Upper lobe of left lung (tissue), 6 donors: ENCODE results near the gene RAB6D. TPM values are rescaled to one million over a fixed set of nuclear protein-coding genes. Genes with fewer than 3 reads are reported as not detected.
"Not testable (repeated sequence)": the region's sequence is repeated elsewhere in the genome, so short reads cannot be mapped to it uniquely, and the experiment has no call there.

Experiments used
- ATAC-seq, 2 donors: fragments of 200-7000 bp; cut with Tn5 transposase; one replicate each; pipeline ENCODE4 v1.9.1; 2022; ENCODE audit warnings: mild to moderate bottlenecking in 2 of 2, moderate library complexity in 2 of 2; ENCODE audit not compliant: low FRiP score in 2 of 2
- DNase-seq, 2 donors: peaks; one replicate each; pipeline ENCODE4 v3.0.0-alpha.2; 2019 to 2020
- H3K27ac ChIP-seq, 4 donors: fragments of 200-600 bp; sonication (generic); one replicate each; pipeline ENCODE4 v1.5.1; 2016 to 2019
- H3K27me3 ChIP-seq, 4 donors: fragments of 200-600 bp; sonication (generic); one replicate each; pipeline ENCODE4 v1.5.1; 2017 to 2019
- H3K36me3 ChIP-seq, 4 donors: fragments of 200-600 bp; sonication (generic); one replicate each; pipeline ENCODE4 v1.5.1; 2016 to 2019
- H3K4me1 ChIP-seq, 4 donors: fragments of 200-600 bp; sonication (generic); one replicate each; pipeline ENCODE4 v1.5.1; 2018 to 2019
- H3K4me3 ChIP-seq, 4 donors: fragments of 200-600 bp; sonication (generic); one replicate each; pipeline ENCODE4 v1.5.1; 2017 to 2019; ENCODE audit warnings: mild to moderate bottlenecking in 2 of 4, moderate library complexity in 1 of 4
- H3K9me3 ChIP-seq, 4 donors: fragments of 200-600 bp; sonication (generic); one replicate each; pipeline ENCODE4 v1.5.1; 2018 to 2019
- EP300 ChIP-seq, 4 donors: sonication (generic); formaldehyde crosslinking; IDR thresholded peaks; one replicate each; pipeline ENCODE4 v1.5.1; 2017; ENCODE audit warnings: antibody characterized with exemption in 4 of 4, control low read depth in 2 of 4
- POLR2A ChIP-seq, 4 donors: fragments of 450-650 bp; IDR thresholded peaks; one replicate each; pipeline ENCODE4 v1.5.1; 2016 to 2017; ENCODE audit warnings: antibody characterized with exemption in 4 of 4, mild to moderate bottlenecking in 2 of 4
- POLR2AphosphoS5 ChIP-seq, 2 donors: sonication (generic); formaldehyde crosslinking; IDR thresholded peaks; one replicate each; pipeline ENCODE4 v1.5.1; 2017; ENCODE audit warnings: antibody characterized with exemption in 2 of 2
- WGBS, 2 donors: methylation state at CpG; one replicate each; pipeline ENCODE4 v1.1.5; 2017 to 2018; 5-methylcytosine and 5-hydroxymethylcytosine counted together
- total RNA-seq, 6 donors: library from RNA; depleted of rRNA in 4 of 6; stranded (reverse); fragments of >200 nt in 4 of 6; gene quantifications; one replicate each; pipeline versions ENCODE4 v1.1.0 to v1.2.1, GENCODE V29; 2016 to 2021
- TF ChIP-seq, protein P1 (sequence below), 6 experiments: fragments of 450-650 bp in 4 of 6; fragments of 200-600 bp in 2 of 6; sonication (generic) in 2 of 6; IDR thresholded peaks; one replicate each; pipeline ENCODE4 v1.5.1; 2016 to 2019; ENCODE audit warnings: antibody characterized with exemption in 6 of 6
- donor health status: DM: no; HTN: no; CAD: no; lungs with moderate emphysema.
- donor health status: DM: no; HTN: yes; CAD: no; lungs with severe emphysema.

The RAB6D gene
- under 1 TPM in 1 of 6 donors, not detected in 5; 0.17 TPM for total RNA-seq

DNA sequence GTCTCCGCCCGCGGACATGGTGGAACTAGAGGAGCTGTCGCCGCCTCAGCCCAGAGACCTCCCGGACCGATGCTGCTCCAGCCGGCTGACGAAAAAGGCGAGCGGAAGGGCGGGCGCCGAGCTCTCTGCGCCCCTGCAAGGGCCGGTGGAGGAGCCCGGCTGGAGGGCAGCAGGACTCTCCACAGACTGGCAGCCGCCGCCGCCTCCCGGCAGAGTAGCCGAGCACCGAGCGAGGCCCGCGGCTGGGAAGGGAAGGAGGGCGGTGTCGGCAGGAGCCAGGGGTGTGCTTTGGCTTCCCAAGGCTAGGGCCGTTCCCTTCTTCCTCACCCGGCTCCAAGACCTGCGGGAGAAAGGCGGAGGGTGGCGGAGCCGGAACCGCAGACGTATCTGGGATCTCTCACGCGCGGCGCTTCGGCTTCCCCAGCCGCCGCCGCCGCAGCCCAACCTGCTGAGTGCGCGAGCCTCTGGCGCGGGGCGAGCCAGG lies at the start of gene RAB6D:
Gene RAB6D (minus strand): TSS at position 466 of the 484 bp plus-strand sequence. CDS start 448 bp downstream, at position 18.
- peak within 1 kb of the TSS in 2 of 4 donors; percentile 13 to 24 for H3K4me3 ChIP-seq
- DNase-seq: peak in 1 of 2 donors; percentile 72
- H3K27ac ChIP-seq, H3K9me3 ChIP-seq, H3K36me3 ChIP-seq, H3K4me1 ChIP-seq, H3K27me3 ChIP-seq: not testable (repeated sequence)
- 3 to 8% methylated on average over 17 to 34 of the region's 50 CpGs for WGBS, 2 donors
- ATAC-seq: peak in 1 of 2 donors; percentile 65

GRCh38 chr2:131413148-131413747 lies 49.3 kb upstream of the RAB6D start:
- 1 to 3% methylated on average over 7 of the region's 7 CpGs for WGBS, 2 donors
- H3K4me1 ChIP-seq: no peaks in the 10 kb centered on the region
- TF ChIP-seq, protein P1, sequence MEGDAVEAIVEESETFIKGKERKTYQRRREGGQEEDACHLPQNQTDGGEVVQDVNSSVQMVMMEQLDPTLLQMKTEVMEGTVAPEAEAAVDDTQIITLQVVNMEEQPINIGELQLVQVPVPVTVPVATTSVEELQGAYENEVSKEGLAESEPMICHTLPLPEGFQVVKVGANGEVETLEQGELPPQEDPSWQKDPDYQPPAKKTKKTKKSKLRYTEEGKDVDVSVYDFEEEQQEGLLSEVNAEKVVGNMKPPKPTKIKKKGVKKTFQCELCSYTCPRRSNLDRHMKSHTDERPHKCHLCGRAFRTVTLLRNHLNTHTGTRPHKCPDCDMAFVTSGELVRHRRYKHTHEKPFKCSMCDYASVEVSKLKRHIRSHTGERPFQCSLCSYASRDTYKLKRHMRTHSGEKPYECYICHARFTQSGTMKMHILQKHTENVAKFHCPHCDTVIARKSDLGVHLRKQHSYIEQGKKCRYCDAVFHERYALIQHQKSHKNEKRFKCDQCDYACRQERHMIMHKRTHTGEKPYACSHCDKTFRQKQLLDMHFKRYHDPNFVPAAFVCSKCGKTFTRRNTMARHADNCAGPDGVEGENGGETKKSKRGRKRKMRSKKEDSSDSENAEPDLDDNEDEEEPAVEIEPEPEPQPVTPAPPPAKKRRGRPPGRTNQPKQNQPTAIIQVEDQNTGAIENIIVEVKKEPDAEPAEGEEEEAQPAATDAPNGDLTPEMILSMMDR (IDR thresholded peaks at IDR 0.05): peak; percentile 50 to 82 (median 64)
- TF ChIP-seq POLR2A (IDR thresholded peaks at IDR 0.05) (no peak), POLR2AphosphoS5 (IDR thresholded peaks at IDR 0.05) (no peak), EP300 (IDR thresholded peaks at IDR 0.05) (no peak)
- no peak overlapping the region for H3K27ac ChIP-seq
- H3K36me3 ChIP-seq: no peaks in the 10 kb centered on the region
- H3K27me3 ChIP-seq: no peaks in the 10 kb centered on the region
- no peaks in the 10 kb centered on the region for H3K9me3 ChIP-seq
- no peak overlapping the region for H3K4me3 ChIP-seq
- DNase-seq (no peak), ATAC-seq (peak in 1 of 2 donors; percentile 79)

- WGBS, 2 donors: 71 to 76% methylated on average over 2 of the region's 2 CpGs
- ATAC-seq (no peak), DNase-seq (no peak)
- Histone ChIP-seq H3K4me1 (no peaks in the 10 kb centered on the region), H3K27me3 (no peaks in the 10 kb centered on the region), H3K27ac (no peak overlapping the region), H3K36me3 (no peaks in the 10 kb centered on the region), H3K9me3 (no peaks in the 10 kb centered on the region), H3K4me3 (no peak overlapping the region)
- no peak for TF ChIP-seq POLR2AphosphoS5 (IDR thresholded peaks at IDR 0.05)
These were observed 46.2 kb upstream of the RAB6D start for GRCh38 chr2:131410173-131410572.

GRCh38 chr2:131408778-131409177 lies 44.8 kb upstream of the RAB6D start:
- Histone ChIP-seq H3K4me1 (no peaks in the 10 kb centered on the region), H3K4me3 (no peak overlapping the region), H3K27me3 (no peaks in the 10 kb centered on the region), H3K9me3 (no peaks in the 10 kb centered on the region), H3K36me3 (no peaks in the 10 kb centered on the region), H3K27ac (no peak overlapping the region)
- no peak for DNase-seq
- no peak for ATAC-seq
- TF ChIP-seq, protein P1 (IDR thresholded peaks at IDR 0.05): no peak
- TF ChIP-seq POLR2A (IDR thresholded peaks at IDR 0.05): no peak
- TF ChIP-seq POLR2AphosphoS5 (IDR thresholded peaks at IDR 0.05): no peak
- no peak for TF ChIP-seq EP300 (IDR thresholded peaks at IDR 0.05)

GRCh38 chr2:131408207-131408606 lies 44.2 kb upstream of the RAB6D start:
- Histone ChIP-seq H3K36me3 (no peaks in the 10 kb centered on the region), H3K9me3 (no peaks in the 10 kb centered on the region), H3K4me1 (no peaks in the 10 kb centered on the region), H3K27ac (no peak overlapping the region), H3K27me3 (no peaks in the 10 kb centered on the region), H3K4me3 (no peak overlapping the region)
- ATAC-seq (no peak), DNase-seq (no peak)
- TF ChIP-seq, protein P1 (IDR thresholded peaks at IDR 0.05): no peak
- TF ChIP-seq EP300 (IDR thresholded peaks at IDR 0.05) (no peak), POLR2AphosphoS5 (IDR thresholded peaks at IDR 0.05) (no peak), POLR2A (IDR thresholded peaks at IDR 0.05) (no peak)

DNA sequence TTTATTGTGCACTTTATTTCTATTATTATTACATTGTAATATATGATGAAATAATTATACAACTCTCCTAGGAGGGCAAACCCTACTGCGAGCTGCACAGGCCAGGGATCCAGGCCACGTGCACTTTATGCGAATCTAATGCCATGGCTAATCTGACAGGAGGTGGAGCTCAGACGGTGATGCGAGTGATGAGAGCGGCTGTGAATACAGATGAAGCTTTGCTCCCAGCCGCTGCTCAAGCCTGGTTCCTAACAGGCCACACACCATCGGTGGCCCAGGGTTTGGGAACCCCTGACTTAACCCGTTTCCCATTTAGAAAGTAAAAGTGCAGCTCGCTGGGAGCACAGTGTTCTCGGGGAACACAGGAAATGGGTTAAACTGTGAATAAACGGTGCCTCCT lies 40.8 kb upstream of the RAB6D start:
- 65 to 76% methylated on average over 12 of the region's 12 CpGs for WGBS, 2 donors
- H3K36me3 ChIP-seq: no peaks in the 10 kb centered on the region
- H3K4me1 ChIP-seq: no peaks in the 10 kb centered on the region
- ATAC-seq: no peak
- TF ChIP-seq POLR2A (IDR thresholded peaks at IDR 0.05) (no peak), POLR2AphosphoS5 (IDR thresholded peaks at IDR 0.05) (no peak), EP300 (IDR thresholded peaks at IDR 0.05) (no peak)
- TF ChIP-seq, protein P1 (IDR thresholded peaks at IDR 0.05): no peak
- no peak overlapping the region for H3K27ac ChIP-seq
- no peak overlapping the region for H3K4me3 ChIP-seq
- H3K27me3 ChIP-seq: no peaks in the 10 kb centered on the region
- no peak for DNase-seq
- H3K9me3 ChIP-seq: no peaks in the 10 kb centered on the region
